Activated T-cell treated with anti-CD3 and anti-CD28 coated beads, Interleukin-2, amount 50 U/mL, for 24 hours (primary cell): ENCODE results near the gene PPIH.
"Not testable (repeated sequence)": the region's sequence is repeated elsewhere in the genome, so short reads cannot be mapped to it uniquely, and the experiment has no call there.

Source experiments
- DNase-seq: peaks from one replicate; pipeline ENCODE4 v3.0.0-alpha.2; 2020
- H3K27ac Mint-ChIP-seq: 2 replicates; pipeline ENCODE4 v1.8.0; 2020; ENCODE audit warnings: mild to moderate bottlenecking, mixed read lengths
- H3K27me3 Mint-ChIP-seq: 2 replicates; pipeline ENCODE4 v1.8.0; 2020; ENCODE audit warnings: mixed read lengths
- H3K36me3 Mint-ChIP-seq: 2 replicates; pipeline ENCODE4 v1.8.0; 2020; ENCODE audit warnings: low read depth, mixed read lengths
- H3K4me1 Mint-ChIP-seq: 2 replicates; pipeline ENCODE4 v1.8.0; 2020; ENCODE audit warnings: low read depth, mixed read lengths
- H3K4me3 Mint-ChIP-seq: 2 replicates; pipeline ENCODE4 v1.8.0; 2020; ENCODE audit warnings: mild to moderate bottlenecking, moderate library complexity, mixed read lengths
- H3K9me3 Mint-ChIP-seq: 2 replicates; pipeline ENCODE4 v1.8.0; 2020; ENCODE audit warnings: mixed read lengths

Gene PPIH

DNA sequence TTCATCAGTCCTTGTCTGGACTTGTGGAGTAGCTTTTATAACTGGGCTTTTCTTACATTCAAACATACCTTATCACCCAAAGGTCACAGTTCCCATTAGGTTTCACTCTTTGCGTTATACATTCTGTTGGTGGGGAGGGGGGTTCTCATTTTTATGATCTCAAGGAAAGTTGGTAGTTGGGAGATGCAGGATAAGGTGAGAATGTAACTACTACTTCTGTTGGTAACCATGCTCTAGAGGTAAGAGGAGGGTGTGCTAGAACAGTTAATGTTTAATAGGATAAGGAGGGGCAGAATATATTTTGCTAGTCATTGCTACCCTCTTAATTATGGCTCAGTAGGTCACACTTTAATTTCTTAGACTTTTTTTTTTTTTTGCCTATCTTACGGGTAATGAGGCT, 34.7 kb downstream of the PPIH start:
- Mint-ChIP-seq H3K27me3 (no peaks in the 10 kb centered on the region), H3K4me1 (peaks cover 81% of the 10 kb centered on the region), H3K4me3 (no peak overlapping the region), H3K36me3 (peaks cover 100% of the 10 kb centered on the region), H3K9me3 (no peaks in the 10 kb centered on the region), H3K27ac (peak overlapping the region; percentile 70)
- no peak for DNase-seq

DNA sequence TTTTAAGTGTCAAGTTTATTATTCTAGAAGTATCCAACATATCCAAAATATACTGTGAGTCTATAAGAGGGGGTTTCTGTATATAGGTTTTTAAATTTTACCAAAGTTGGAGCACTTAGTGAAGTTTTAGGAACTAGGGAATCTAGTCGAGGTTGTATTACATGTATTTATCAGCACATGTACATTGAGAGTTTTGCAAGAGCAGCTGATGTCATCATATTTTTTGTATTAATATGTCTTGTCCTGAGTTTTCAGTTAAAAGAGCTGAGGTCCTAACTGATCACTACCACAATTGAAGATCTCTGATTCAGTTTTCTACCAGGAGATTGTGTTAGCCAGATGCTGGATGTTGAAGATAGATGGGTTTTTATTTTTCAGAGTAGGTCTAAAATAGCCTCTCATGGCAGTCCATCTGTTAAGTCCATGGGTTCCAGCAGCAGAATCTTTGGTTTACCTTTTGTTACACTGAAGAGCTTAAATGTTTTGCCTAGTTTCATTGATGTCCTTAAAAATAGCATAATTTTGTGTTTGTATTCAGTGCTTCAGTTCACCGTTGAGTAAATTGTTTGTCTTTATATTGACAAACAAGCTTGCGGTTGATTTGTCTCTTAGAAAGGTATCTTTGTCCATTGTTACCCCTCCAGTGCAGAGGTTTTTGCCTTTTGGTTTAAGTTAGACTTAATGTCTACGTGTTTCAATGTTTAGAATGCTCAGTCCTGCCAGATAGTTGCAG, 40.0 kb downstream of the PPIH start:
- peaks cover 39% of the 10 kb centered on the region for H3K4me1 Mint-ChIP-seq
- no peak overlapping the region for H3K4me3 Mint-ChIP-seq
- no peaks in the 10 kb centered on the region for H3K9me3 Mint-ChIP-seq
- H3K27ac Mint-ChIP-seq, result peak overlapping the region; percentile 73
- no peaks in the 10 kb centered on the region for H3K27me3 Mint-ChIP-seq
- peaks cover 100% of the 10 kb centered on the region for H3K36me3 Mint-ChIP-seq
- DNase-seq, result no peak

DNA sequence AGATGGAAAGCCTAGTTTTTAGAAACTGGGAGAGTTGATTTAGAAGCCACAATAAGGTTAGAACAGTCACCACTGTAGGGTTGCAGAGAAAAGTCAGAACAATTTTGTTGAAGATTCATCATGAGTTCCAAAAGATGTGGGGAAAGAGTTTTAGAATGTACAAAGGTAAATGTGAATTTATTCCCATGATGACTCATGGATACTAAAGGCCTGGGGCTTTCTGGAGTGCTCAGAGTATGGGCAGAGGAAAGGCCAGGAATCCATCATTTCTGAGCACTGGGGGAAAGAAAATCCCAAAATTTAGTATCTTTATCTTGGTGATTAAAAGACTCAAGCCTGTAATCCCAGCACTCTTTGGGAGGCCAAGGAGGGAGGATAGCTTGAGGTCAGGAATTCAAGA, 41.8 kb downstream of the PPIH start:
- Mint-ChIP-seq H3K27me3 (no peaks in the 10 kb centered on the region), H3K27ac (peak overlapping the region; percentile 73), H3K4me3 (no peak overlapping the region), H3K36me3 (peaks cover 100% of the 10 kb centered on the region), H3K4me1 (peaks cover 23% of the 10 kb centered on the region), H3K9me3 (no peaks in the 10 kb centered on the region)
- no peak for DNase-seq

DNA sequence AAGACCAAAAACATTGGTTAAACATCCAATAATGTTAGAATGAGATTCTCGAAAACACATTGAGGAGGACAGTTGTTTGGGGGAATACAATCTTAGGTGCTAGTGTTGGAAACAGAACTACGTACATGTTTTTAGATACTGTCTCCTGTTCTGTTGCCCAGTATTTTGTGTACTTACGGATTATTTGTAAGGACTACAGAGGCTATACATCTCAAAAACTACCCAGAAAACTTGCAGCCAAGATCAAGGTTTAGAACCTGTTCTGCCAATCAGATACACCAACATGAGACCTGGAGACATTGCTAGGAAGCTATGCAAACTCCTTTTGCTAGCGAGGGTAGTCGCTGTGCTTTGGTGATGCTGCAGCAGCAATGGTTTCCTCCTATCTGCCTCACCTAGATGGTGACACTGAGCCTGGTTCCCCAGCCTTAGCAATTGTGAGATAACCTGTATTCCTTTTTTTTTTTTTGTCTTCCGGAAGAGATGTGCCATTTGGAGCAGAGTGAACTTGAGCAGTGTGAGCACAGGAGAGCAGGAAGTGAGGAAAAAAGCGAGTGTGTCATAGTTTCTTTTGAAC, 45.8 kb downstream of the PPIH start:
- Mint-ChIP-seq H3K36me3 (peaks cover 98% of the 10 kb centered on the region), H3K4me1 (peaks cover 5% of the 10 kb centered on the region), H3K27ac (peak overlapping the region; percentile 59), H3K9me3 (no peaks in the 10 kb centered on the region), H3K27me3 (no peaks in the 10 kb centered on the region), H3K4me3 (no peak overlapping the region)
- DNase-seq, result no peak

DNA sequence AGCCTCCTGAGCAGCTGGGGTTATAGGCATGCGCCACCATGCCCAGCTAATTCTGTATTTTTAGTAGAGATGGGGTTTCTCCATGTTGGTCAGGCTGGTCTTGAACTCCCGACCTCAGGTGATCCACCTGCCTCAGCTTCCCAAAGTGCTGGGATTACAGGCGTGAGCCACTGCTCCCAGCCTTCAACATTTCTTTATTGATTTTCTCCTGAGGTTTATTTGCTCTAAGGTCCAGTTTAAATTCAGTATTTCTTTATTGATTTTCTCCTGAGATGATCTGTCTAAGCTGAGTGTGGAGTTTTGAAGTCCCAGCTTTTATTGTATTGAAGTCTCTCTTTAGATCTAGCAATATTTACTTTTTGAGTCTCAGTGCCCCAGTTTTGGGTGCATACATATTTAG, 54.6 kb downstream of the PPIH start:
- not testable (repeated sequence) for H3K4me1 Mint-ChIP-seq, H3K27me3 Mint-ChIP-seq, H3K27ac Mint-ChIP-seq, H3K4me3 Mint-ChIP-seq, DNase-seq
- peaks cover 23% of the 10 kb centered on the region for H3K9me3 Mint-ChIP-seq
- H3K36me3 Mint-ChIP-seq, result peaks cover 90% of the 10 kb centered on the region

DNA sequence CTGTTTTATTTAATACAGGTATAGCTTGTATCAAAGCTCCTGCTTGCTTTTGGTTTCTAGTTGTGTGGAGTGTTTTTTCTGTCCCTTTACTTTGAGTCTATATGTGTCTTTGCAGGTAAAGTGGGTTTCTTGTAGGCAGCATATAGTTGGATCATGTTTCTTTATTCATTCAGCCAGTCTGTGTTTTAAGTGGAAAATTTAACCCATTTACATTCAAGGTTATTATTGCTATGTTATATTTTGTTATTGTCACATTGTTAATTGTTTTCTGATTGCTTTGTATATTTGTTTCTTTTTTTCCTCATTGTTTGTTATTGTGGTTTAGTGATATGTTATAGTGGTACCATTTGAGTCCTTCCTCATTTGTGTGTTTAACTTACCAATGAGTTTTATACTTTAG, 55.1 kb downstream of the PPIH start:
- Mint-ChIP-seq H3K27me3 (no peaks in the 10 kb centered on the region), H3K27ac (no peak overlapping the region), H3K9me3 (peaks cover 23% of the 10 kb centered on the region), H3K4me3 (no peak overlapping the region), H3K4me1 (peaks cover 9% of the 10 kb centered on the region), H3K36me3 (peaks cover 90% of the 10 kb centered on the region)
- no peak for DNase-seq

DNA sequence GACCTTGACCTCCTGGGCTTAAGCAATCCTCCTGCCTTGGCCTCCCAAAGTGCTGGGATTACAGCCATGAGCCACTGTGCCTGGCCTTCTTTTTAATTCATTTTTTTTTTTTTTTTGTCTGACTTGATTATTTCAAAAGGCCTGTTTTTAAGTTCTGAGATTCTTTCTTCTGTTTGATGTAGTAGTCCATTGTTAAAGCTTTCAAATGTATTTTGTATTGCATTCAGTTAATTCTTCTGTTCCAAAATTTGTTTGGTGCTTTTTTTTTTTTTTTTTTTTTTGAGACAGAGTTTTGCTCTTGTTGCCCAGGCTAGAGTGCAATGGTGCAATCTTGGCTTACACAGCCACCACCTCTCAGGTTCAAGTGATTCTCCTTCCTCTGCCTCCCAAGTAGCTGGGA, 56.2 kb downstream of the PPIH start:
- not testable (repeated sequence) for H3K4me3 Mint-ChIP-seq, DNase-seq, H3K27ac Mint-ChIP-seq, H3K27me3 Mint-ChIP-seq, H3K4me1 Mint-ChIP-seq
- Mint-ChIP-seq H3K9me3 (peaks cover 23% of the 10 kb centered on the region), H3K36me3 (peaks cover 88% of the 10 kb centered on the region)

DNA sequence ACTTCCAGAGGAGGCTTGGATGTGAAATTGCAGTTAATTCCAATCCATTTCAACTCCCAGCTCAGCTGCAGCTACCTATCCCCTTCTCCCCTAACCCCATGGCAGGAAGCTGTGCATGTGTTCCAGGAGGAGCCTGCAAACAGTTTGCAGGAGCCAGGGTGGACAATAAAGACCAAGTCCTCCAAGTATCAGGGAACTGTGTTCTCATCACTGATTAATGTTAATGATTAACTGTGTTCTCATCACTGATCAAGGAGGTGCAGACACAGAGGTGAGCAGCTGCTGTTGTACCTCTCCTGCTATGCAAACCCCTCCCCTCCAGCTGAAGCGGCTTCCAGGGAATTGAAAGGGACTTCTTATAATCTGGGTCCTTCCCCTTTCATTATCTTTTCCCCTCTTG, 62.6 kb downstream of the PPIH start:
- Mint-ChIP-seq H3K27ac (no peak overlapping the region), H3K4me3 (no peak overlapping the region)
- DNase-seq, result no peak

DNA sequence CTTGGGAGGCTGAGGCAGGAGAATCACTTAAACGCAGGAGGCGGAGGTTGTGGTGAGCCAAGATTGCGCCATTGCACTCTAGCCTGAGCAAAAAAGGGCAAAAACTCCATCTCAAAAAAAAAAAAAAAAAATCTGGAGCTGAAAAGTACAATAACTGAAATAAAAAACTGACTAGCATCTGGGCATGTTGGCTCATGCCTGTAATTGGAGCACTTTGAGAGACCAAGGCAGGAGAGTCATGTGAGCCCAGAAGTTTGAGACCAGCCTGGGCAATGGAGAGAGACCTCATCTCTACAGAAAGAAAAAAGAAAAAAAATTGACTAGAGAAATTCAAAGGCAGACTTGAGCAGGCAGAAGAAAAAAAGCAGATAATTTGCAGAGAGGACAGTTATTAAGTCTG, 63.7 kb downstream of the PPIH start:
- peaks cover 19% of the 10 kb centered on the region for H3K36me3 Mint-ChIP-seq
- no peak overlapping the region for H3K4me3 Mint-ChIP-seq
- no peak for DNase-seq
- H3K27ac Mint-ChIP-seq, result no peak overlapping the region
- no peaks in the 10 kb centered on the region for H3K27me3 Mint-ChIP-seq
- no peaks in the 10 kb centered on the region for H3K9me3 Mint-ChIP-seq
- H3K4me1 Mint-ChIP-seq, result no peaks in the 10 kb centered on the region

More for the DNA sequence above, 62.6 kb downstream of the PPIH start:
- Mint-ChIP-seq H3K4me1 (no peaks in the 10 kb centered on the region), H3K27me3 (no peaks in the 10 kb centered on the region), H3K36me3 (peaks cover 27% of the 10 kb centered on the region), H3K9me3 (no peaks in the 10 kb centered on the region)

DNA sequence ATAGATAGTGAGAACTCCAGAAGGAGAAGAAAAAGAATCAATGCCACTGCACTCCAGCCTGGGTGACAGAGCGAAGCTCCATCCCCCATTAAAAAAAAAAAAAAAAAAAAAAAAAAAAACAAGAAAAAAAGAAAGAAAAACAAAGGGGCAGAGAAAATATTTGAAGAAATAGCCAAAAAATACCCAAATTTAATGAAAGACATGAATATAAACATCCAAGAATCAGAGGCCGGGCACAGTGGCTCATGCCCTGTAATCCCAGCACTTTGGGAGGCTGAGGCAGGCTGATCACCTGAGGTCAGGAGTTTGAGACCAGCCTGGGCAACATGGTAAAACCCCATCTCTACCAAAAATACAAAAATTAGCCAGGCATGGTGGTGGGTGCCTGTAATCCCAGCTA, 64.2 kb downstream of the PPIH start:
- H3K27me3 Mint-ChIP-seq, H3K4me3 Mint-ChIP-seq, DNase-seq, H3K9me3 Mint-ChIP-seq, H3K4me1 Mint-ChIP-seq, H3K27ac Mint-ChIP-seq: not testable (repeated sequence)
- H3K36me3 Mint-ChIP-seq, result peaks cover 14% of the 10 kb centered on the region

DNA sequence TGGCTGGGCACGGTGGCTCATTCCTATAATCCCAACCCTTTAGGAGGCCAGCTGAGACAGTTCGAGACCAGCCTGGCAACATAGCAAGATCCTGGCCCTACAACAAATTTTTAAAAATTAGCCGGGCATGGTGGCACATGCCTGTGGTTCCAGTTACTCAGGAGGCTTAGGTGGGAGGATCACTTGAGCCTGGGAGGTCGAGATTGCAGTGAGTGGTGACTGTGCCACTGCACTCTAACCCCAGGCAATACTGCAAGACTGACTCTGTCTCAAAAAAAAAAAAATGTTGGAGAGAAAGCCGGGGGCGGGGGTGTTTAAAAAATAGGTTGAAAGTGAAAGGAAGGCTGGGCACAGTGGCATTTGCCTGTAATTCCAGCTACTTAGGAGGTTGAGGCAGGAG, 65.3 kb downstream of the PPIH start:
- H3K9me3 Mint-ChIP-seq, result no peaks in the 10 kb centered on the region
- peaks cover 5% of the 10 kb centered on the region for H3K36me3 Mint-ChIP-seq
- no peak overlapping the region for H3K4me3 Mint-ChIP-seq
- no peak for DNase-seq
- H3K27ac Mint-ChIP-seq, result no peak overlapping the region
- no peaks in the 10 kb centered on the region for H3K27me3 Mint-ChIP-seq
- no peaks in the 10 kb centered on the region for H3K4me1 Mint-ChIP-seq

DNA sequence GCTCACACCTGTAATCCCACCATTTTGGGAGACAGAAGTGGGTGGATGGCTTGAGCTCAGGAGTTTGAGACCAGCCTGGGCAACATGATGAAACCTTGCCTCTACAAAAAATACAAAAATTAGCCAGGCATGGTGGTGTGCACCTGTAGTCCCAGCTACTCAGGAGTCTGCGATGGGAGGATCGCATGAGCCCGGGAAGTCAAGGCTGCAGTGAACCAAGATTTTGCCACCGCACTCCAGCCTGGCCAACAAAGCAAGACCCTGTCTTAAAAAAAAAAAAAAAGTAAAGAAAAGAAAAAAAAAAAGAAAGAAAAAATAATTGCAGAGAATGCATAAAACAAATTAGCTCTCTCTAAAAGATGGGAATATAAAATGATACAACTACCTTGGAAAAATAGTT, 67.6 kb downstream of the PPIH start:
- H3K27me3 Mint-ChIP-seq, H3K4me3 Mint-ChIP-seq, H3K4me1 Mint-ChIP-seq, DNase-seq, H3K27ac Mint-ChIP-seq, H3K9me3 Mint-ChIP-seq, H3K36me3 Mint-ChIP-seq: not testable (repeated sequence)
